ENCODE data around the gene GLB1L2. TPM values are rescaled to one million over a fixed set of nuclear protein-coding genes. Genes with fewer than 3 reads are reported as not detected.

GLB1L2 gene
- polyA plus RNA-seq, 1 of the 3 experiments (the other 2 are of a cell fraction), result 3.4 TPM

DNA sequence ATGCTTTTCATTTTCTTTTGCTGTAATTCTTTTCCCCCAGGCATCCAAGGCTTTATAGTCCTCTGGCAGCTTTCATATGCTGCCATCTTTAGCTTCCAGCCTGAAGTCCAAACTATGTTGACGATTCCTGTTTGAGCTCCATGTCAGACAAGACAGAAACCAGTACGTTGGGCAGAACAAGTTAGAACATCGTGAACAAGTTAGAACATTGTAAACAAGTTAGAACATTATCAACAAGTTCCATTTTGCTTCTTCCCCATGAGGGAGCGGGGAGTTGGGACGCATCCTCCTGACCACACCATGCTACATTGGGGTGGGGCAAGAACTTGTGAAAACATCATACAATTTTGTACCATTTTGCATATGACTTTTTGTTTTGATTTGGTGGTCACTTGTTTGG is 23.9 kb downstream of the GLB1L2 start:
- Histone ChIP-seq H3K9me3 (no peaks in the 10 kb centered on the region), H2AFZ (ENCODE audit: low read depth) (no peak overlapping the region), H4K20me1 (ENCODE audit: insufficient read depth) (no peaks in the 10 kb centered on the region), H3K9me2 (no peaks in the 10 kb centered on the region), H3K4me1 (ENCODE audit: control insufficient read depth in 1 of 2, insufficient read depth in 2 of 2, low read depth in 1 of 2, low read length in 1 of 2) (no peaks in the 10 kb centered on the region; a peak in 1 of 4 replicates), H3K36me3 (replicated peaks in 1 of 2; ENCODE audit: control insufficient read depth in 1 of 2, insufficient read depth in 2 of 2, low read length in 1 of 2) (no peaks in the 10 kb centered on the region), H3K27me3 (ENCODE audit: insufficient read depth) (no peaks in the 10 kb centered on the region), H3K79me2 (ENCODE audit: insufficient read depth) (no peaks in the 10 kb centered on the region), H3F3A (replicated peaks; ENCODE audit: insufficient read depth) (no peaks in the 10 kb centered on the region), H3K27ac (ENCODE audit: low read depth in 2 of 2, low read length in 1 of 2) (no peak overlapping the region), H3K9ac (no peak overlapping the region), H3K4me2 (no peak overlapping the region), H3K4me3 (ENCODE audit: low read depth in 2 of 2, low read length in 1 of 2) (no peak overlapping the region)
- DNase-seq, result no peak
- 70% methylated on average over 5 of the region's 5 CpGs for WGBS (ENCODE audit: low lambda C conversion rate)
- ChIA-PET POLR2A (no interaction called here), CTCF (interaction anchor here (1.2 to 1.8 kb wide), 3 partner anchors 15 to 224 kb away, joined by 4 to 5 read pairs (median 4); no protein-coding TSS in a partner anchor)
- TF ChIP-seq TAF1 (IDR thresholded peaks at IDR 0.05; ENCODE audit: borderline replicate concordance, low read depth, low read length), result no peak
- TF ChIP-seq NRF1 (IDR thresholded peaks at IDR 0.05; ENCODE audit: low read depth, low read length), result no peak
- no peak for TF ChIP-seq SMC3 (IDR thresholded peaks at IDR 0.05; ENCODE audit: low read depth, low read length)
- TF ChIP-seq SIN3A (IDR thresholded peaks at IDR 0.05; ENCODE audit: borderline replicate concordance, low read depth, low read length), result no peak
- TF ChIP-seq CHD2 (IDR thresholded peaks at IDR 0.05; ENCODE audit: low read length, partially characterized antibody), result no peak
- TF ChIP-seq EP300 (IDR thresholded peaks at IDR 0.05; ENCODE audit: borderline replicate concordance in 1 of 2, low read depth in 1 of 2, low read length in 1 of 2), result no peak
- no peak for TF ChIP-seq TEAD4 (IDR thresholded peaks at IDR 0.05; ENCODE audit: borderline replicate concordance, insufficient read depth)
- TF ChIP-seq, protein P1, sequence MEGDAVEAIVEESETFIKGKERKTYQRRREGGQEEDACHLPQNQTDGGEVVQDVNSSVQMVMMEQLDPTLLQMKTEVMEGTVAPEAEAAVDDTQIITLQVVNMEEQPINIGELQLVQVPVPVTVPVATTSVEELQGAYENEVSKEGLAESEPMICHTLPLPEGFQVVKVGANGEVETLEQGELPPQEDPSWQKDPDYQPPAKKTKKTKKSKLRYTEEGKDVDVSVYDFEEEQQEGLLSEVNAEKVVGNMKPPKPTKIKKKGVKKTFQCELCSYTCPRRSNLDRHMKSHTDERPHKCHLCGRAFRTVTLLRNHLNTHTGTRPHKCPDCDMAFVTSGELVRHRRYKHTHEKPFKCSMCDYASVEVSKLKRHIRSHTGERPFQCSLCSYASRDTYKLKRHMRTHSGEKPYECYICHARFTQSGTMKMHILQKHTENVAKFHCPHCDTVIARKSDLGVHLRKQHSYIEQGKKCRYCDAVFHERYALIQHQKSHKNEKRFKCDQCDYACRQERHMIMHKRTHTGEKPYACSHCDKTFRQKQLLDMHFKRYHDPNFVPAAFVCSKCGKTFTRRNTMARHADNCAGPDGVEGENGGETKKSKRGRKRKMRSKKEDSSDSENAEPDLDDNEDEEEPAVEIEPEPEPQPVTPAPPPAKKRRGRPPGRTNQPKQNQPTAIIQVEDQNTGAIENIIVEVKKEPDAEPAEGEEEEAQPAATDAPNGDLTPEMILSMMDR (IDR thresholded peaks at IDR 0.05), result no peak
- TF ChIP-seq NFIC (IDR thresholded peaks at IDR 0.05; ENCODE audit: borderline replicate concordance), result no peak
- no peak for TF ChIP-seq TCF12 (IDR thresholded peaks at IDR 0.05)
- no peak for TF ChIP-seq RXRA (IDR thresholded peaks at IDR 0.05; ENCODE audit: borderline replicate concordance, low read depth)
- no peak for TF ChIP-seq GATA2 (CRISPR knock-in tag; IDR thresholded peaks at IDR 0.05)
- no peak for TF ChIP-seq GABPA (IDR thresholded peaks at IDR 0.05; ENCODE audit: low read depth)
- TF ChIP-seq POLR2AphosphoS5 (IDR thresholded peaks at IDR 0.05; ENCODE audit: low read depth, low read length), result no peak
- TF ChIP-seq, protein P2, sequence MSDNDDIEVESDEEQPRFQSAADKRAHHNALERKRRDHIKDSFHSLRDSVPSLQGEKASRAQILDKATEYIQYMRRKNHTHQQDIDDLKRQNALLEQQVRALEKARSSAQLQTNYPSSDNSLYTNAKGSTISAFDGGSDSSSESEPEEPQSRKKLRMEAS (IDR thresholded peaks at IDR 0.05; ENCODE audit: low read depth), result no peak
- TF ChIP-seq, protein P3, sequence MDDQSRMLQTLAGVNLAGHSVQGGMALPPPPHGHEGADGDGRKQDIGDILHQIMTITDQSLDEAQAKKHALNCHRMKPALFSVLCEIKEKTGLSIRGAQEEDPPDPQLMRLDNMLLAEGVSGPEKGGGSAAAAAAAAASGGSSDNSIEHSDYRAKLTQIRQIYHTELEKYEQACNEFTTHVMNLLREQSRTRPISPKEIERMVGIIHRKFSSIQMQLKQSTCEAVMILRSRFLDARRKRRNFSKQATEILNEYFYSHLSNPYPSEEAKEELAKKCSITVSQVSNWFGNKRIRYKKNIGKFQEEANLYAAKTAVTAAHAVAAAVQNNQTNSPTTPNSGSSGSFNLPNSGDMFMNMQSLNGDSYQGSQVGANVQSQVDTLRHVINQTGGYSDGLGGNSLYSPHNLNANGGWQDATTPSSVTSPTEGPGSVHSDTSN (IDR thresholded peaks at IDR 0.05), result no peak
